GM19351 (cell line): ENCODE measurements around the gene MYO1B.

Experiments used
- ATAC-seq: cut with Tn5 transposase; IDR thresholded peaks from one replicate; pipeline ENCODE4 v1.9.1; 2021; ENCODE audit warnings: mild to moderate bottlenecking, moderate library complexity; ENCODE audit not compliant: unreplicated experiment

Gene MYO1B

GRCh38 chr2:191394043-191394442 lies 148.8 kb downstream of the MYO1B start:
- no peak for ATAC-seq

GRCh38 chr2:191396794-191397193 lies 151.6 kb downstream of the MYO1B start:
- ATAC-seq: no peak

GRCh38 chr2:191399601-191400000 lies 154.4 kb downstream of the MYO1B start:
- no peak for ATAC-seq

- ATAC-seq: no peak
Observed at GRCh38 chr2:191401287-191401686, 156.1 kb downstream of the MYO1B start.

GRCh38 chr2:191402966-191403565 lies 157.9 kb downstream of the MYO1B start:
- ATAC-seq: no peak

- no peak for ATAC-seq
Observed at GRCh38 chr2:191404568-191404991, 159.4 kb downstream of the MYO1B start.

- ATAC-seq: no peak
Observed at GRCh38 chr2:191405546-191405945, 160.3 kb downstream of the MYO1B start.

GRCh38 chr2:191410646-191411436 lies 165.6 kb downstream of the MYO1B start:
- no peak for ATAC-seq

GRCh38 chr2:191411472-191411871 lies 166.3 kb downstream of the MYO1B start:
- no peak for ATAC-seq

GRCh38 chr2:191412353-191412752 lies 167.1 kb downstream of the MYO1B start:
- ATAC-seq: no peak

- ATAC-seq: no peak
Observed at GRCh38 chr2:191415101-191415500, 169.9 kb downstream of the MYO1B start.

- no peak for ATAC-seq
Observed at GRCh38 chr2:191415858-191416257, 170.7 kb downstream of the MYO1B start.

- no peak for ATAC-seq
Observed at GRCh38 chr2:191417746-191418145, 172.5 kb downstream of the MYO1B start.

- no peak for ATAC-seq
Observed at GRCh38 chr2:191421950-191422349, 176.7 kb downstream of the MYO1B start.

GRCh38 chr2:191427031-191427430 lies 181.8 kb downstream of the MYO1B start:
- no peak for ATAC-seq

GRCh38 chr2:191428141-191428540 lies 182.9 kb downstream of the MYO1B start:
- no peak for ATAC-seq

GRCh38 chr2:191430476-191430875 lies 185.3 kb downstream of the MYO1B start:
- no peak for ATAC-seq

- no peak for ATAC-seq
Observed at GRCh38 chr2:191432121-191432520, 186.9 kb downstream of the MYO1B start.

GRCh38 chr2:191434072-191434471 lies 188.9 kb downstream of the MYO1B start:
- ATAC-seq: no peak

GRCh38 chr2:191435141-191435540 lies 189.9 kb downstream of the MYO1B start:
- ATAC-seq: no peak

GRCh38 chr2:191436368-191437055 lies 191.3 kb downstream of the MYO1B start:
- no peak for ATAC-seq

GRCh38 chr2:191439481-191439880 lies 194.3 kb downstream of the MYO1B start:
- no peak for ATAC-seq
